ENCODE measurements around the gene DKK3.

DNA sequence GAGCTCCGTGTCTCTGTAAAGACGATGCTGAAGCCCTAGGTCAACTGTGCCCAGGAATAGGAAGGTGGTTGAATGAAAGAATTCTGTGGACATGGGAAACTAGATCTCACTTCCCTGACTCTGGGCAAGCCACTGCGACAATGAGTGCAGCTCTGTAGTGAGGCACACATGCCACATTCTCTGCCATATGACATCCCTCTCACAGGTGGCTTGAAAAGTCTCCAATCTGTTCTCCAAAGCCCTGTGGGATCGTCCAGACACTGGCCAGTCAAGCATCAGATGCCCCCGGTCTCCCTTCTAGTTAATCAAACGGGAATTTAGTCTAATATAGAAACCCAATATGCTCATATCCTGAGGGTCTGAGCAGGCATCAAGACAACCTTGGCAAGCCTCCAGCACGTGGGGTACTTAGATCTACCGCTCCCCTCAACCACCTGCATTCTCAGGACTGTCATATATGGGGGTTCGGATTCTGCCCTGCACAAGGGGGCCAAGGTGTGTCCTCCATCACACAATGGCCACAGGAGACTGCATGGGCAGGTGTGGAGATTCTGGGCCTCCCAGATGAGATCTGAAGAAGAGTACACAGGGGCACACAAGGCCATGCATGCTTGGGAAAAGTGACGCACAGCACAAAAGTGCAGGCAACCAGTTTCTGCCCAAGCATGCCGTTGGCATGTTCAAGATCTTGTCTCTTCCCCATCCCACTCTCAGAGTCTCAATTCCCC, 11.9 kb downstream of the DKK3 start:
- TF ChIP-seq EZH2 (IDR thresholded peaks at IDR 0.05) (no peak), POLR2AphosphoS5 (IDR thresholded peaks at IDR 0.05; ENCODE audit: borderline replicate concordance, low read depth, low read length) (no peak)

All from SK-N-MC (cell line).